GM21786 (cell line): ENCODE data around the gene NUP85.
"Not testable (repeated sequence)": the region's sequence is repeated elsewhere in the genome, so short reads cannot be mapped to it uniquely, and the experiment has no call there.

ENCODE experiments used
- ATAC-seq: cut with Tn5 transposase; IDR thresholded peaks from one replicate; pipeline ENCODE4 v1.9.1; 2021; ENCODE audit not compliant: unreplicated experiment

The NUP85 gene

DNA sequence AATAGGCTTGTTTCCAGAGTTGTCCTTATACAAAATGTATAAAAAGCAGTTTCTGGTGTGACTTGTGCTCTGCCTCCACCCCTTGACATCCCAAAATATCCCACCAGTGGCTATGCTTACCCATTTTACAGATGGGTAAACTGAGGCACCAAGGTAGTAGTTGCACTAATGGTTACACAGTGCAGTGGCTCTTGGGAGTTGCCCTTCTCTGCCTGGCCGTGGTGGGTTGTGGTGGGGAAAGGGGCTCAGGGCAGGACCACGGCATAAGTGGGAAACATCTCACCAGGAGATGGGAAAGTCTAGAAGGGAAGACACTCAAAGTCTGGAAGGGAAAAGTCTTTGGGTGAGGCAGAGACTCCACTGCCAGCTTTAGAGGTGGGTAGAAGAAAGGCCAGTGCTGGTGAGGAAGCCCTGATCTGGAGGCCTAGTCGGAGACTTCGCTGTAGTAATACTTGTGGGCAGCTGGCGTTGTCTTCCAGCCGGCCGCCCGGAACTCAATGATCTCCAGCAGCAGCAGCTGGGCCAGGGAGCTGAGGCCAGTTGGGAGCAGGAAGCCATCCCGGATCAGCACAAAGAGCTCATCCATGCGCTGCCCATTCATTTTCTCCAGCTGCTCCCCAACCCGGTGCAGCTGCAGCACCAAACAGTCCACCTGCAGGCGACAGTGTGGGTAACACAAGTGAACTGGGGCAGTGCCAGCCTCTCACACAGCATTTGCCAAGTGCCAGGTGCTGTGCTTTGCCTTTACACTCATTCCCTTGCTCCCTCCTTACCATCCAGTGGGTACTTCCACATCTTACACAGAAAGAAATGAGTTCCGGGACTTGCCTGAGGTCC lies 61.1 kb downstream of the NUP85 start:
- ATAC-seq = no peak

DNA sequence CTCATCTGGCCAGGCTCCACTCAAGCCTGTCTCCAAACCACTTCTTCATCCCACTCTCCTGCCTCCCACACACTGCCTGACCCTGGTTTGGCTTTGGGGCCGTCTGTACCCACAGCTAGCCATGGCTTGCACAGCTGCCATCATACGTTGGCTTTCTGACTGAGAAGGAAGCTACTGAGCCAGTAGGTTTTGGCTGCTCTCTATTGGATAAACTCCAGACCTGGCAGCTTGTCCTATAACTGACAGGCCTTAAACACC lies 61.6 kb downstream of the NUP85 start:
- ATAC-seq = no peak

DNA sequence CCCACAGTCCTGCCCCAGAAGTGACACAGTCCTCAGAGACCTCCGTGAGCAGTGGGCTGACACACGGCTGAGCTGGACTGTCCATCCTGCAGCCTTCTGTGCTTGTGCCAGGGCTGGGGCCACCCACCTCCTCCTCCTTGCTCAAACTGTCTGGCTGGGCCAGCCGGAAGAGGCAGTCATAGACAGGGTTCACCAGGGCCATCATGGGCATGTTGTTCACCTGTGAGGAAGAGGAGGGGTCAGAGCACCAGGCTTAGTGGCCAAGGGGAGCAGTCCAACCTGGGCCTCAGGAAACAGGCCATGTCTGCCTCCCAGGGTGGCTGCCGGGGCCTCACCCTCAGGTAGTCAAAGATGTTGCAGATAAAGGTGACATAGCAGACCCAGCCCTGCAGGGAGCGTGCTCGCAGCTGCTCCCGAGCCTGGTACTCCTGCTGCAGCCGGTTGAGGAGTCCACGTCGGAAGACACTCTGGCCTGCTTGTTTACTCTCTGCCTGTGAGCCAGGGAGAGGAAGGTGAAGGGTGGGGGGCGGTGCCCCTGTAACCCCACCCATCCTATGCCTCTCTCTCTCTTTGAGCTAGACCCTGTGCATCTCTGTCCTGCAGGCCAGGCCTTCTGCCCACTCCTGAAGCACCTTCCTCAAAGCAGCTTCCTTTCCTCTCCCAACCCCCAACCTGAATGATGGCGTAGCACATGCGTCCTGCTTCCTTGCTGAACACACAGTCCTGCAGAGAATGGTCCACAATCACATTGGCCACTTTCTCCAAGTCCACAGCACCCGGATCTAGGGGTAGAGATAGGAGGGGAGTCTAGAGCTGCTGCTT lies 62.1 kb downstream of the NUP85 start:
- no peak for ATAC-seq

DNA sequence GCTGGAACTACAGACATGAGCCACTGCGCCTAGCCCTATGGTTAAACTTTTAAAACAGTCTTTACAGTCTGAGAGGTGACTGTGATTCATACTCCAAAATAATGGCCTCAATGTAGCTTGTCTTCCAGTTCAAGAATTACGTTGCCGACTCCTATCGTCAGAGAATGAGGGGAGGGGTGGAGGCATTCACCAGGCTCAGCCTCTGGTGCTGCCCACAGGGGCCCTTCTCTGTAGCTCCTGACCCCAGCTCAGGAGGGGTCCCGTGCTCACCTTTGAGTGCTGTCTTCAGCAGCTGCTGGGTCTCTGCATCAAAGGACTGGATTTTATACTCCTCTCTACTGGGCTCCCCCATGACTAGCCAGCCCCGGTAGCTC lies 64.4 kb downstream of the NUP85 start:
- no peak for ATAC-seq

DNA sequence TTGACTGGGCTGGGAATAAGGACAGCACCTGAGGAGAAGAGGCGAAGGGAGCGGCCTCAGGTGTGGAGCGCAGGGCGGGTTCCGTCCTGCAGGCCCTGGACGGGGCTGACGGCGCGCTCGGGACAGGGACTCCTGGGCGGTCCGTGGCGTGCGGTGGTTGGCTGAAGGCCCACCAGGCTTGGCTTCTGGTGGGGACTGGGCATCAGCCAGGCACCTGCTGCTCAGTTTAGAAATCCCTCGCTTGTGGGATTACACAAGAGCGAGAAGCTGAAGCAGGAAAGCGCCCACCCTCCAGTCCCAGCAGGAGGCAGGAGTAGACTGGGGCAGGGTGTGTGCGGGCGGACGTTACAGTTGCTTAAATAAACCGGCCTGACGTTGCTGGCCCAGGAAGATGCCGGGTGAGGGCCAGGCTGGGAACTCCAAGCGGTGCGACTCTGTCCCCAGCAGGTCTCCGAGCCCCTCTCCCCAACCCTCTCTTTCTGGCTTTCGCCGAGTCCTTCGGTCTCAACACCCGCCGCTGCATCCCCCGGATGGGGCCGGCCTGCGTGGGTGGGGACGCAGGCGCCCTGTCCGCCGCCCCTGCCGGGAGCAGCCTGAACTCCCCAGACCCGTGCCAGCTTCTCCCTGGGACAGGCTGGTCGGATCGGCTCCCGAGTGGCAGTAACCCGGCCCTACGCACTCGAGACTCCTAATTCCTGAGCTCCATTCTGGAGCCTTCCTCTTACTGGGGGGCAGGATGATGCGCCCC lies 64.9 kb downstream of the NUP85 start:
- peak; percentile 39 for ATAC-seq

DNA sequence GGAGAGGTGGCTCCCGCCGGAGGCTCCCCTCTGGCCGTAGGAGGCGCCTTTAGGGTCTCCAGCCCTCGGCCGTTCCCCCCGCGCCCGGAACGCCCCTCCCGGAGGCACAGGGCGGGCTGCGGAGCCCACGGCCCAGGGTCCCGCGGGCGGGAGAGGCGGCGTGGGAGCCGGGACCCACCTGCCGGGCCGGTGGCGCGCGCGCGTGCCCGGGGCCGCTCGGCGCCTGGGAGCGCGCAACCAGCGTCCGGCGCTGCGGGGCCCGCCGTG lies 65.4 kb downstream of the NUP85 start, which contains the start of gene MIF4GD:
Gene MIF4GD (minus strand): TSS at position 266 of the 267 bp plus-strand sequence. CDS start 1,036 bp downstream, outside the sequence.
- no peak for ATAC-seq

DNA sequence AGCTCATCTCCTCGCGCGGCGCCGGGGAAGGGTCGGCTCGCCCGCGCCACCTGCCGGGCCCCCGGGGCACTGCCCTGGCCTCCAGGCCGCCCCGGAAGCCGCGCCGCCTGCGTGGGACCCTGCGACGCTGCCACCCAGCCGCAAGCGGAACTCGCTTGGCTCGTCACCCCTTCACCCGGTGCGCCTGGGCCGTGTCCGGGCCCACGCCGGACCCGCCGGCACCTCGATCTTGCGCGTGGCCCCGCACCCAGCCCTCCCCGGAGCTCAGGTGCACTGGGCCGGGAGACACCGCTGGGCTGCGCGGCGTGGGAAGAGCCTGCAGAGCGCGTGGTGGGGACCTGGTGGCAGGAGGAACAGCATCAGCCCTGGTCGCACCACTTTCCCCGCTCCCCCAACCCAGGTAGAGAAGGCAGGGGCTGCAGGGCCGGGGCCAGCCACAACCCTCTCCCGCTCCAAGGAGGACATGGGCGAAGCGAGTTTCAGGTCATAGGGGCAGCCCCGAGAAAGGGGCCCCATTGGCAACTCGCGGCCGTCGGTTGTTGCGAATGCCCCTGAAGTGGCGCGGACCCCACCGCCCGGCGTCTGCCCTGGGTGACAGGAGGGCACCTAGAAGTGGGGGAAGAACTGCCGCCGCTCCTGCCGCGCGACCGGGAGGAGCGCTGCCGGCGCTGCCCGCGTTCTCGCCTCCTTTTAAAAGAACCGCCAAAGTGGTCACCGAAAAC lies 65.9 kb downstream of the NUP85 start:
- ATAC-seq = peak; percentile 64

DNA sequence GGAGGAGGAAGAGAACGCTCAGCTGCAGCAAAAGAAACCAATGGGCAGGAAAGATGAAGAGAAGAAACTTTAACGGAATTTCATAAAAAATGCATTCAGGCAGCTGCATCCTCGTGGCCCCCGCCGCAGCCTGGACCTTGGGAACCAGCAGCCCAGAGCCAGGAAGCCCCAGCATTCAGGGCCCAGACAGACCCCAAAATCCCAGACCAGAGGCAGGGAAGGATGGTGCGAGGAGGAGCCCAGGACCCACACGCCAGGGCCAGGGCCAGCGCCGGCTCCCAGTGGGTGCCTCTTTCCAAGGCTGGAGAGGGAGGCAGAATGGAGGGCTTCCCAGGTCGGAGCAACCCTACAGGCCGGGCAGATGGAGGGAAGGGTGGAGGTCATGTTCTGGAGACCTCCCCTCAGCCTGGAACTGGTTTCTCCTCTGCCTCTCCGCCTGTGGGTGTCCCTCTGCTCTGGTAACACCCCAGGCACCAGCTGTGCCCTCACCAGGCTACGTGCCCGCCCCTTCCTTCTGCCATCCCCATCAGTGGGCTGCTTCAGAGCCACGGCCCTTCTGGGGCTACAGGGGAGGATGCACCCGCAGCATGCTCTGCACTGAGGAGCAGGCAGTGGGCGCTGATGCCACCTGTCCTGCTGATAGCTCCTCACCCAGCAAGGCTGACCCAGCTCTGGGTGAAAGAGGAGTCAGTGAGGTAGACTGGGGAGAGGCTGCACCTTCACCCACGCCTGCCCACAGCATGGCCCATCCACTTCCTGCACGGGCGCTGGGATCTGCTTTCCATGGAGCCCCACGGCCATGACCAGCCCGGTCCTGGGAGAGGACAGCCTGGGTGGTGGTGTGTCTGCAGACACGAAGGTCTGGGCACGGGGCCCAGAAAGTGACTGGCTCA lies 66.7 kb downstream of the NUP85 start:
- ATAC-seq = no peak

DNA sequence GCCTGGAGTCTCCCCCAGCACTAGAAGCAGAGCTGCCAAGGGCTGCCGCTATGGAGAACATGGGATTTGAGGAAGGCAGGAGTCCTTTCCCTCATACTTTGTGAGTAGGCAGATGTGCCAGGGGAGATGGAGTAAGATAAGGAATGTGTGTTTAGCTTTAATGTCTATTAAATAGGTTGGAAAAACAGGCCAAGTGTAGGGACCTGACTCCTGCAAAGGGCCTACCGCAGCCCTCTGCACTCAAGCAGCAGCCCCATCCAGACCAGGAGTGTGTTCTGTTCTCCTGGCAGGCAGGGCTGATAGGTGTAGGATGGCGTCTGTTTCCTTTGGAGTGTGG lies 67.3 kb downstream of the NUP85 start:
- ATAC-seq = no peak

DNA sequence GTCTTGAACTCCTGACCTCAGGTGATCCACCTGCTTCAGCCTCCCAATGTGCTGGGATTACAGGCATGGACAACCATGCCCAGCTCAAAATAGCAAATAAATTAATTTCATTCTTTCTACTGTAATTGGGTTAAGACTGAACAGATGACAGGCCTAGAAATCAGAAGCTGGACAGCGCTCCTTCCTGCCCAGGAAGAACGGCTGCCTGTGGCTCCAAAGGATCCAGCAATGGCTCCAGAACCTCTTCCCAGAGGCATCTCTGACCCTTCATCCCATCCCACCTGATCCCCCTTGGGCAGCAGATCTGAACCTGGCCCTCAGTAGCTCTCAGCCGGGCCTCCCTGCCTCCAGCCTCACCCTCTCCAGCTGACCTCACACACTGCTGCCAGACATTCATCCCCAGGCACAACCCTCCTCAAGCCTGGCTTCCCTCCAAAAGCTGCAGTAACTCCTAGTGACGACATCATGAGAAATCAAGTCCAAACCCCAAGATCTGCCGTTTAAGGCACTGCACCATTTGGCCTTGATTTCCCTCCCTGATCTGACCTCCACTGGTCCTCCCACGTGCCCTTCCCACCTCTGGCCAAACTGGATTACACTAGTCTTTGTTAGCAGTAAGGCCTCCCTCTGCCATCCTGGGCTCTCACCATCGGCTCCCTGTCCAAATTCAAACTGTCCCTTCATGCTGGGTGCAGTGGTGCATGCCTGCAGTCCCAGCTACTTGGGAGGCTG lies 68.7 kb downstream of the NUP85 start:
- ATAC-seq = no peak

DNA sequence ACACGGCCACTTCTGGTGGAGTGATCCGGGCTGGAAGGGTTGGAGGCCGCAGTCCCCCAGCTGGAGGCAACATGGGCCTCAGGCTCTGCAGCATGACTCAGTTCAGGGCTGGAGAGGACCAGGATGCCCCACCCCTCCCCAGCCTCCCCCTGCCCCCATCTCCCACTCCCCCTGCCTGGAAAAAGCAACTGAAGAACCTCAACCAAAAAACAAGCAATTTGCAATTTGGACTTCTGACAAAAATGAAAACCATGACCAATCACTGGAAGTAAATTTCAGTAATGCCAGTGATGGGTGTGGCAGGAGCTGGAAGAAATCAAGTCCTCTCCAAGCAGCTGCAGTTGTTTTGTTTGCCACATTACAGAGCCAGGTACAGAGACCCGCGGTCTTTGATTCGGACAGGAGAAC lies 72.2 kb downstream of the NUP85 start:
- ATAC-seq = no peak

DNA sequence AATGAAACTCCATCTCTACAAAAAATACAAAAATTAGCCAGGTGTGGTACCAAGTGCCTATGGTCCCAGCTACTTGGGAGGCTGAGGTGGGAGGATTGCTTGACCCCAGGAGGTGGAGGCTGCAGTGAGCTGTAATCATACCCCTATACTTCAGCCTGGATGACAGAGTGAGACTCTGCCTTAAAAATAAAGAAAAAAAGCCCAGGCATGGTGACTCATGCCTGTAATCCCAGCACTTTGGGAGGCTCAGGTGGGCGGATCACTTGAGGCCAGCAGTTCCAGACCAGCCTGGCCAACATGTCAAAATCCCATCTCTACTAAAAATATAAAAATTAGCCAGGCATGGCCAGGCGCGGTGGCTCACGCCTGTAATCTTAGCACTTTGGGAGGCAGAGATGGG lies 74.7 kb downstream of the NUP85 start:
- not testable (repeated sequence) for ATAC-seq

DNA sequence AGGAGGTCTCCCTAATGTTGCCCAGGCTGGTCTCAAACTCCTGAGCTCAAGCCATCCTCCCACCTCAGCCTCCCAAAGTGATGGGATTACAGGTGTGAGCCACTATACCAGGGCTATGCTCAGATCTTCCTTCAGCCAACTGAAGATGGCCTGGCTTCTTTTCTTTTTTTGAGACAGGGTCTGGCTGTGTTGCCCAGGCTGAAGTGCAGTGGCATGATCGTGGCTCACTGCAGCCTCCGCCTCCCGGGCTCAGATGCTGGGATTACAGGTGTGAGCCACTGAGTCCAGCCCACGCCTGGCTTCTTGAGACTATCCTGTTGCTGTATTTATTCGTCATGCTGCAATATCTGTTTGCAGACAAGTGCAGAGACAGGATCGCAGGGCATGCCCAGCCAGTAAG lies 79.6 kb downstream of the NUP85 start:
- no peak for ATAC-seq
